Measurements from ENCODE around the gene SLC44A5.

The SLC44A5 gene

GRCh38 chr1:75588779-75589475 is 22.0 kb downstream of the SLC44A5 start:
- no peak for DNase-seq

DNA sequence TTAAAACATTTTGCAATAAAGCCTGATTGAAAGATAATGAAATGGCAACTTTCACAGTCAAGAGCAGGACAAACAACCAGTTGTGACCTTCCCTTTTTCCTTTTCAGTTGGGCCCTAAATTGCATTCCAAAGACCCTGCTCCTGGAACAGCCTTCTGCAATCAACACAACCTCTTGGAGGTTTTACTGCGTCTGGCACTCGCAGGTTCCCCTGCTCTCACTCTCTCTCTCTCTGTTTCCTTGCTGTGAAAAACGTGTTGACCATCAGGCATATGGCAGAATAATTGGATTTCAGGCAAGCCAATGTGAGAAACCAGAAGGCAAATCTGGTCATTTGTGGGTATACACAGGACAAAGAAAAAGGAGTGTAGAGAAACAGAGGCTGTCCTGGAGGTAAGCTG is 23.2 kb downstream of the SLC44A5 start:
- DNase-seq: no peak

DNA sequence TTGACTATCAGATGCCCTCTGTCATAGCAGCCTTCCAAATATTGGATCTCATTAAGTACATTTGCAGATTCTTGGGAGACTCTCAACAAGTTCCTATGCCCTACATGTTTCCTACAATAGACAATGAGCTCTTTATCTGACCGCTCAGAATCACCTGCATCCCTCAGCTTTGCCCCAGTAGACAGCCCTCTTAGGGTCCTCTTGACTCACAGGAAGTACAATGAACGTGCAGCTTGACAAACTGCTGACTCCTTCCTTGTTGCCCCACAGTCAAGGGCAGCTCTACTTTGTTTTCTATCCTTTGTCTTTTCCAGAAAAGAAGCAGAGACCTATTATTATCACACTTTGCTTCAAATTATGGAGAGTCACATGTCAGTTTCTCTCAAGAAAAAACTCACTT is 27.6 kb downstream of the SLC44A5 start:
- no peak for DNase-seq

GRCh38 chr1:75582725-75583261 is 28.1 kb downstream of the SLC44A5 start:
- DNase-seq: no peak

DNA sequence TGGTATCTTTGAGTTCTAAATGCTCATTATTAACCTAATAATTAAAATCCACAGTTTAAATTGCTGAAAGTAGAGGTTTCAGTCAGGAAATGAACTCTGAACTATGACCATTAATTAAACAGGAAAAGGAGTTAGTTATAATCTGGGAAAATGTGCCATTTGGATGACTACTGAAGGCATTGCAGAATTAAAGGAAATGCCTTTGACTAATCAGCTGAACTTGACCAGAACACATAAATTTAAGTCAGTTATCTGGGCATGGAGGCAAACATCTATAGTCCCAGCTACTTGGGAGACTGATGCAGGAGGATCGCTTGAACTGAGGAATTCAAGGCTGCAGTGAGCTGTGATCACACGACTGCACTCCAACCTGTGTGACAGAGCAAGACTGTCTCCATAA is 31.9 kb downstream of the SLC44A5 start:
- DNase-seq: no peak

DNA sequence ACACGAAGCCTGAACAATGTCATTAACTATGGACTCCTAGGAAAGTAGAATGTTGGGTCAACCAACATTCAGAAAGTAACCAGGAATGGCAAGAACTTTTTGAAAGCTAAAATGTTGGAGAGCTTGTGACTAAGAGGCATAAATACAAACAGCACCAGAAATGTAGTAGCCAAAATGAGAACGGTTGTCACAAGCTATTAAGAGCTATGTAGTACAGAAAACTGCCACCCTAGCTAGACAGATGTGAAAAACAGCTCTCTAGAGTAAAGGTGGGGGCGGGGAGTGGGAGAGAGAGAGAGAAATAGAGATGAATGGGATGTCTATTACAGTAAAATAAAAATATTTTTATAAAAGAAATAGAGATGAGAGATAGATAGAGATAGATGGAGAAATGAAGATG is 35.1 kb downstream of the SLC44A5 start:
- no peak for DNase-seq

DNA sequence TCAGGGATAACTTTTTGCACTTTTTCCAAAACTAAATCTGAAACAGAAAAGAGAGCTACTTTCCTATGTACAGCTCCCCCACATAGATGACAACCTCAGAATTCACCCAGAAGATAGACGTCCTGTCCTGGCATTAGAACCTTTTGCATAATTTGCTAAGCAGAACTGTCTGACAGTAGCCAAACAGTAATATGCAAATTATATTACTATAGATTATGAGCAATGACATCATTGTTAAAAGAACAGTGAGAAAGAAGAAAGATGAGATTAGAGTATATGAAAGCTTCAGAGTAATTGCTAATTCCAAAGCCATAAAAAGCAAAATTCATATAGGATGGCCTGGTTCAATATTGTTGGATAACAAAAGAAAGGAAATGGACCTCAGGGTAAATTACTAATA is 43.7 kb downstream of the SLC44A5 start:
- no peak for DNase-seq

GRCh38 chr1:75559800-75560199 is 51.1 kb downstream of the SLC44A5 start:
- no peak for DNase-seq

DNA sequence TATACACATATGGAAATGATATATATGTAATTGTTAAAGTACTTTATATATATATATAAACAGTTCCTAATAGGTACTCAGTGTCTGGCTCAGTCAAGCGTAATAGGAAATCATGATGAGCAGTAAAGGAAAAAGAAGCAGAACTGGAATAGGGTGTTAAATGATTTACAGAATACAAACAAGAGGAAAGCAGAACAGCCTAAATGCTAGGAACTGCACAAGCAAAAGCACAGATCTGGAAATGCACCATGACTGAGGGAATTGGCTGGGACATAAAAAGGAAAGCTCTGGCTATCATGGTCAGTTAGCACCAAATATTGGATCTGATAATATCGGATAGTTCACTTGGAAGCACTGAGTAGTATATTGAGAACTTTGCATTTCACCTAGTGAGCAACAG is 51.8 kb downstream of the SLC44A5 start:
- DNase-seq: no peak

DNA sequence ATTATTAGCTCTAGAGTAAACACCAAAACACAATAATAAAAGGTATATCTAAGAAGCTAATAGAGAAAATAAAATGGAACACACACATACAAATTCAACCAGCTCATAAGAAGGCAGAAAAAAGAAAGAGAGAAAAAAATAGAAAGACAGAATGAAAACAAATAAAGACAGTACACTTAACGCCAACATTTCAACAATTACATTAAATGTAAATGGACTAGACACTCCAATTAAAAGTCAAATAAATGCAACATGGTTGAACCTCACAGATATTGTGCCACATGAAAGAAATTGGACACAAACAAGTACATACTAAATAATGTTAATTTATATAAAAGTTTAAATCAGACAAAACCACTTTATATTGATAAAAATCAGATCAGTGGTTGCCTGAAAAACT is 56.0 kb downstream of the SLC44A5 start:
- DNase-seq: no peak

GRCh38 chr1:75554181-75554580 is 56.7 kb downstream of the SLC44A5 start:
- no peak for DNase-seq

DNA sequence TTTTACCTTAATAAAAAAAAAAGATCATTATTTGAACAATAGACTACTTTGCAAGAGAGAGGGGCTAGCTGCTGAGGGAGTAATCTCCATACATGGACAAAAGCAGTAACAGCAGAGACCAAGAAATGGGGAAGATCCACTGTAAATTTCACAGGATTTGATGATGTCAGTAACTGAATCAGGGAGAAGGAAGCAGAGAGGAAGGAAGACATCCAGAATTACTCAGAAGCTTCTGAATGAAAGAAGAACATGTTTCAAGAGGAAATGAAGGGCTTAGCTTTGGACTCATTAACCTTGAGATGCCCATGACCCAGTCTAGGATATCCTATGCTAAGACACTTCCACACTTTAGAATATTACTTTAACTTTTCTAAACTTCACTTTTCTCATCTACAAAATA is 60.4 kb downstream of the SLC44A5 start:
- DNase-seq: no peak

DNA sequence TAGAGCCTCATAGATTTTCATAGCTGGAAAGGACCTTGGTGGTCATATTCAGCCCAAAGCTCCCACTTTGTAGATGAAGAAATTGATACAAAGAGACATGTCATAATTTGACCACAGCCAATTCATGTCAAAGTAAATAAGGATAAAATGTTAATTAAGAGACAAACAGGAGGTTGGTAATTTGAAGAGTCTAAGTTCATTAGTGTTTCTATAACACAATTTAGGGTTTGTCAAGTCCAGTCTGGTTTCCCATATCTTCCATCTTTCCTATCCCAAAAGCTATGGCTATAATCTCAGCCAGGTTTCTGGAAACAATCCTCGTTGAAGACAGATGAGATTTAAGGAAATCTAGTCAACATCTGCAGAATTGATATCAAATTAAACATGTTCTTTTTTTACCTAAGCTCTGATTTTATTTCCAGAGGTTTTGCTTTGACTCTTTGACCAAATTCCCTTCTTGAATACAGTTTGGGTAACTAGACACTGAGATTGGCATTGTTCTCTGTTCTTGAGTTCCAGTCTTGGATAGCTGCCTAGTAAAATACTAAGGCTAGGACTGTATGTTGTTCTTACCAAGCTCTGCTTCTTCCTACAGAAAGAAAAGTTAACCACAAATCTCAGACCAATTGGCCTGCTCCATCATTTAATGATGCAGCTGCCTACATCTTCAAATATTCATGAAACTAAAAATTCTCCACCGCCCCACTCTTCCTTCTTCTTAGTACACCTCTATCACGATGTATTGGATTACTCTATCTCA is 62.0 kb downstream of the SLC44A5 start:
- no peak for DNase-seq

DNA sequence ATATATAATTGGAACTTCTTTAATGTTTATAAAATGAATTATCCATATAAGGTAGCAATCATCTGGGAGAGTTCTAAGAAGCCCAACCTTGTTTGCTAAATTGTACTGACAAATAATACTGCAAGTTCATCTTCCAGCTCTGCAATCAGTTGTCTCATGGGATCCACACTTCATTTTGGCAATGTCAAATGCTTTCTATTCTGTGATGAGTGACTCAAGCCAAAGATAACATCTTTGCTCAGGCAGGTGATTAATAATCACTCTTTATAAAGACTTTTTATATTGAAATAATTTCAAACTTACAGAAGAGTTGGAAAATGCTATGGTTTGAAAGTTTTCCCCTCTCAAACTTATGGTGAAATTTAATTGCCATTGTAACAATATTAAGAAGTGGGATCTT is 67.2 kb downstream of the SLC44A5 start:
- DNase-seq: no peak

DNA sequence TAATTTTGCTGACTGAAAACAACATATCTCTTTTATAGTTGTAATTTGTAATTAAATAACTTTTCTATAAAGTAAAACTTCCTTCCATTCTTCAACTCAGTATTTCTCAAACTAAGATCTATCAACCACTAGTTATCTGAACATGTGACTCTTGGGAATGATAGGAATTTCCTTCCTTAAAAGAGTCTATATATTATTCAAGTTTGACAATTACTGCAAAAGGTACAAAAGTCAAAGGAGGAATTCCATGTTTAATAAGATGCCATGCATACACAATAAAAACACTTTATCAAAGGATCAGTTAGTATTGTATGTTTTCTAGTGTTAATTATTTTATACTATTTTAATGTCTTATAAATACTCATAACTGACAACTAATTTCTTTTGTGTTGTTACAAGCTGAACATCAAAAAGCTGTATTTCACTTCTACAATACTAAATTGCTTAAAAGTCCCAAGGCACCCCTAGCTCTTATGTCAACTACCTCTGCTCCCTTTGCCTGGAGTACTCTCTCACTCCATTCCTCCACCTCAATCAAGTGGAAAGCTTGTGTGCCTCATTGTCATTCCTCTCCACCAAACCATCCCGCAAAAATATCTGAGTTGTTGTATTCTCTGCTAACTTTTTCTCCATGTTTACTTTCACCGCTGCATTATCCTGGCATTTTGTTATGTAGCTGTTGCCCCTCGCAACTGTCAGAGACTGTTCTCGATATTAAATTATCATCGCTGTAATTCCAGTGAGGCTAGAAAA is 67.9 kb downstream of the SLC44A5 start:
- no peak for DNase-seq

- DNase-seq: no peak
Observed at GRCh38 chr1:75539230-75540116, 71.4 kb downstream of the SLC44A5 start.

GRCh38 chr1:75533085-75533484 is 77.8 kb downstream of the SLC44A5 start:
- no peak for DNase-seq

GRCh38 chr1:75531570-75531969 is 79.3 kb downstream of the SLC44A5 start:
- no peak for DNase-seq

- DNase-seq: no peak
Observed at GRCh38 chr1:75529488-75529887, 81.4 kb downstream of the SLC44A5 start.

DNA sequence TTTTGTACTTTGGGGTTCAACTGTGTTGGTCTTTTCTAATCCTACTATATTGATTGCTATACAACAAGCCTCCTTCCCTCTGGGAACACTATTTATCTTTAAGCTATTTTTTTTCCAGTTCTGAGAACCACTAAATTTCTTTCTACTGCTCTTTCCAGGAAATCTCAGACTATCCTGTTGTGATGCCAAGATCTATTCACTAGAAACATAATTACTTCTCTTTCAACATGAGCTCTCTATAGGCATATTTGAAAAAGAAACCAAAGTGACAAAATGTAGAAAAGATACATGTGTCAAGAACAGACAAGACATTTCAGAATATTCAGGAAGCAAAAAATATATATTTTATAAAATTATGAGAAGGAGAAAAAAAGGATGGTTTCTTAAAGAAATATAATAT is 82.9 kb downstream of the SLC44A5 start:
- no peak for DNase-seq

- no peak for DNase-seq
Observed at GRCh38 chr1:75522389-75522788, 88.5 kb downstream of the SLC44A5 start.

- DNase-seq: no peak
Observed at GRCh38 chr1:75521658-75522057, 89.3 kb downstream of the SLC44A5 start.
